ENCODE data around the gene DLST. TPM values are rescaled to one million over a fixed set of nuclear protein-coding genes. Genes with fewer than 3 reads are reported as not detected.

DLST gene
- total RNA-seq, 1 donor from 2014 or later: 125 TPM

- H3K4me3 Mint-ChIP-seq (ENCODE audit: unreplicated experiment): no peak overlapping the region
- H3K27me3 Mint-ChIP-seq (ENCODE audit: unreplicated experiment): peaks cover 2% of the 10 kb centered on the region
- no peaks in the 10 kb centered on the region for H3K36me3 Mint-ChIP-seq (ENCODE audit: low read depth, unreplicated experiment)
- H3K4me1 Mint-ChIP-seq (ENCODE audit: unreplicated experiment): peaks cover 10% of the 10 kb centered on the region
- H3K27ac Mint-ChIP-seq (ENCODE audit: unreplicated experiment): no peak overlapping the region
- H3K9me3 Mint-ChIP-seq (ENCODE audit: unreplicated experiment): no peaks in the 10 kb centered on the region
- no peak for TF ChIP-seq CTCF (IDR thresholded peaks at IDR 0.05; ENCODE audit: unreplicated experiment)
- no peak for DNase-seq (ENCODE audit: low spot score)
These were observed 6.5 kb upstream of the DLST start for GRCh38 chr14:74875204-74875603.

- Mint-ChIP-seq H3K27ac (ENCODE audit: unreplicated experiment) (no peak within 1 kb of the TSS), H3K4me1 (ENCODE audit: unreplicated experiment) (peaks cover 15% of the 10 kb centered on the region), H3K27me3 (ENCODE audit: unreplicated experiment) (peaks cover 2% of the 10 kb centered on the region), H3K9me3 (ENCODE audit: unreplicated experiment) (no peaks in the 10 kb centered on the region), H3K36me3 (ENCODE audit: low read depth, unreplicated experiment) (no peaks in the 10 kb centered on the region), H3K4me3 (ENCODE audit: unreplicated experiment) (no peak within 1 kb of the TSS)
- TF ChIP-seq CTCF (IDR thresholded peaks at IDR 0.05; ENCODE audit: unreplicated experiment): no peak
- peak; percentile 17 for DNase-seq (ENCODE audit: low spot score)
These were observed 5.5 kb upstream of the DLST start, which contains the start of gene PROX2 for GRCh38 chr14:74875941-74876913. PROX2 (minus strand) TSS chr14:74876145; CDS start chr14:74863834, 12,311 bp downstream.

DNA sequence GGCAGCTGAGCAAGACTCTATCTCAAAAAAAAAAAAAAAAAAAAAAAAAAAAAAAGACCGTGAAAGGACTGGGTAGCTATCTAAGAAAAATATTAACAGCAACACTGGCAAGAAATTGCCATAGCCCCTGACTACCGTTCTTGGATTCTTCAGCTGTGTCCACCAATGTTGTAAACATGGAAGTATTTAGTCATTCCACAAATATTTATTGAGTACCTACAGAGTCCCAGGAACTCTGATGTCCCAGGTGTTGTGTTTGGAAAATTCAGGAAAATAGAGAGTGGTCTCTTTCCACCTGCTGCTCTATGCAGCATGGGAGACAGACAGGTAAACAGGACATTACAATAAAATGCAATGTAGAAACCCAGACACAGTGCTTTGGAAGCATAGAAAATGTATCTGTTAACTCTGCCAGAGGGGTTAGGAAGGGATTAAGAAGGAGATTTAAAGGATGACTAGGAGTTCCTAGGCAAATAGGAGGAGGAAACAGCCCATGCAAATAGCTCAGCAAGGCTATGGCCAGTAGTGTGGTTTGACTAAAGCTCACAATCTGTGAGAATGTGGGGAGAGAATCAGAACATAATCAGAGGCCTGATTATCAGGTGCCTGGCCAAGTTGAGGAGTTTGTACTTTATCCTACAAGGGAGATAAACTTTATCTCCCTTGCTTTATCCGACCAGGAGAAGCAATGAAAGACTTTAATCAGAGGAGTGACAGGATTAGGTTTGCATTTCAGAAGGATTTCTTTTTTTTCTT lies 2.1 kb upstream of the DLST start:
- H3K36me3 Mint-ChIP-seq (ENCODE audit: low read depth, unreplicated experiment): peaks cover 15% of the 10 kb centered on the region
- no peak for TF ChIP-seq CTCF (IDR thresholded peaks at IDR 0.05; ENCODE audit: unreplicated experiment)
- H3K27ac Mint-ChIP-seq (ENCODE audit: unreplicated experiment): no peak overlapping the region
- H3K4me3 Mint-ChIP-seq (ENCODE audit: unreplicated experiment): no peak overlapping the region
- peaks cover 38% of the 10 kb centered on the region for H3K4me1 Mint-ChIP-seq (ENCODE audit: unreplicated experiment)
- H3K9me3 Mint-ChIP-seq (ENCODE audit: unreplicated experiment): no peaks in the 10 kb centered on the region
- H3K27me3 Mint-ChIP-seq (ENCODE audit: unreplicated experiment): peaks cover 15% of the 10 kb centered on the region
- DNase-seq (ENCODE audit: low spot score): no peak

GRCh38 chr14:74882103-74882920 lies 596 bp downstream of the DLST start:
- Mint-ChIP-seq H3K4me1 (ENCODE audit: unreplicated experiment) (peaks cover 42% of the 10 kb centered on the region), H3K36me3 (ENCODE audit: low read depth, unreplicated experiment) (peaks cover 15% of the 10 kb centered on the region), H3K9me3 (ENCODE audit: unreplicated experiment) (no peaks in the 10 kb centered on the region), H3K27ac (ENCODE audit: unreplicated experiment) (peak overlapping the region; percentile 99), H3K27me3 (ENCODE audit: unreplicated experiment) (peaks cover 13% of the 10 kb centered on the region), H3K4me3 (ENCODE audit: unreplicated experiment) (peak overlapping the region; percentile 100)
- TF ChIP-seq CTCF (IDR thresholded peaks at IDR 0.05; ENCODE audit: unreplicated experiment): no peak
- DNase-seq (ENCODE audit: low spot score): peak; percentile 43

Data from endothelial cell (in vitro differentiated cells).